Liver (tissue), 9 donors: ENCODE data around the gene GABBR2. TPM values are rescaled to one million over a fixed set of nuclear protein-coding genes. Genes with fewer than 3 reads are reported as not detected.

ENCODE experiments used
- DNase-seq: peaks from one replicate; pipeline ENCODE4 v3.0.0-alpha.2; 2017; ENCODE audit warnings: low spot score
- H3K27ac ChIP-seq, 2 donors: one replicate each; pipeline ENCODE4 v1.7.0; 2013; ENCODE audit warnings: inconsistent platforms in 2 of 2, low read length in 2 of 2, control low read depth in 1 of 2, low read depth in 1 of 2, mild to moderate bottlenecking in 1 of 2
- H3K27me3 ChIP-seq, 4 donors: one replicate each; pipeline versions ENCODE4 v1.6.1 to v1.7.0; 2013; ENCODE audit warnings: low read length in 3 of 4, inconsistent platforms in 1 of 4, mild to moderate bottlenecking in 1 of 4, moderate library complexity in 1 of 4; ENCODE audit not compliant: control insufficient read depth in 4 of 4, insufficient read depth in 4 of 4
- H3K36me3 ChIP-seq, 4 donors: one replicate each; pipeline versions ENCODE4 v1.6.1 to v1.7.0; 2013; ENCODE audit warnings: low read length in 3 of 4, mild to moderate bottlenecking in 3 of 4, low read depth in 1 of 4, moderate library complexity in 1 of 4; ENCODE audit not compliant: control insufficient read depth in 4 of 4, insufficient read depth in 3 of 4
- H3K4me1 ChIP-seq, 4 donors: one replicate each; pipeline versions ENCODE4 v1.6.1 to v1.7.0; 2013; ENCODE audit warnings: low read length in 3 of 4, mild to moderate bottlenecking in 3 of 4, moderate library complexity in 1 of 4; ENCODE audit not compliant: control insufficient read depth in 4 of 4, insufficient read depth in 4 of 4
- H3K4me3 ChIP-seq, 3 donors: one replicate each; pipeline versions ENCODE4 v1.6.1 to v1.7.0; 2013; ENCODE audit warnings: low read length in 3 of 3, control low read depth in 1 of 3, low read depth in 1 of 3, mild to moderate bottlenecking in 1 of 3
- H3K9ac ChIP-seq, 2 donors: one replicate each; pipeline ENCODE4 v1.7.0; 2013; ENCODE audit warnings: low read length in 2 of 2, mild to moderate bottlenecking in 2 of 2, moderate library complexity in 2 of 2, control low read depth in 1 of 2, low read depth in 1 of 2
- H3K9me3 ChIP-seq, 4 donors: one replicate each; pipeline versions ENCODE4 v1.6.1 to v1.7.0; 2013; ENCODE audit warnings: low read length in 3 of 4; ENCODE audit not compliant: control insufficient read depth in 4 of 4
- EGR1 ChIP-seq, 2 donors: IDR thresholded peaks; 2 replicates each; pipeline ENCODE4 v1.6.1; 2016 to 2018; ENCODE audit warnings: antibody characterized with exemption in 2 of 2, low read depth in 2 of 2
- FOXA2 ChIP-seq: IDR thresholded peaks from 2 replicates; pipeline ENCODE4 v1.6.1; 2016; ENCODE audit warnings: antibody characterized with exemption
- GABPA ChIP-seq, 2 donors: IDR thresholded peaks in 1 of 2; conservative IDR thresholded peaks in 1 of 2; 2 replicates each; pipeline ENCODE4 v1.6.1; 2016; ENCODE audit warnings: antibody characterized with exemption in 2 of 2, mild to moderate bottlenecking in 1 of 2, moderate library complexity in 1 of 2
- HNF4A ChIP-seq, 2 donors: conservative IDR thresholded peaks; 2 replicates each; pipeline ENCODE4 v1.6.1; 2016; ENCODE audit warnings: antibody characterized with exemption in 2 of 2, mild to moderate bottlenecking in 2 of 2
- JUND ChIP-seq, 2 donors: IDR thresholded peaks; 2 replicates each; pipeline ENCODE4 v1.6.1; 2016; ENCODE audit warnings: antibody characterized with exemption in 2 of 2
- NR2F2 ChIP-seq: IDR thresholded peaks from 2 replicates; pipeline ENCODE4 v1.6.1; 2016; ENCODE audit warnings: antibody characterized with exemption
- RAD21 ChIP-seq, 2 donors: IDR thresholded peaks; 2 replicates each; pipeline ENCODE4 v1.6.1; 2016; ENCODE audit warnings: antibody characterized with exemption in 2 of 2, mild to moderate bottlenecking in 2 of 2
- RXRA ChIP-seq, 2 donors: IDR thresholded peaks; 2 replicates each; pipeline ENCODE4 v1.6.1; 2017 to 2018; ENCODE audit warnings: antibody characterized with exemption in 2 of 2, mild to moderate bottlenecking in 1 of 2
- TAF1 ChIP-seq: conservative IDR thresholded peaks from 2 replicates; pipeline ENCODE4 v1.6.1; 2016; ENCODE audit warnings: antibody characterized with exemption, mild to moderate bottlenecking
- WGBS: extraction: QIAGEN DNeasy Blood & Tissue Kit; methylation state at CpG from one replicate; pipeline ENCODE4 v1.1.7; 2013; 5-methylcytosine and 5-hydroxymethylcytosine counted together
- polyA plus RNA-seq, 2 donors: library from polyadenylated mRNA; stranded (reverse) in 1 of 2; unstranded in 1 of 2; fragments of 200-250 nt in 1 of 2; fragments of >200 nt in 1 of 2; fragmentation: Nextera tagmentation in 1 of 2; extraction: Ambion mirVana in 1 of 2; gene quantifications; one replicate each; pipeline versions ENCODE4 v1.2.1 to v1.2.3, GENCODE V29; 2013 to 2015
- total RNA-seq, 2 donors: library from RNA; depleted of rRNA; stranded (reverse); fragments of >200 nt; gene quantifications; one replicate each; pipeline ENCODE4 v1.2.3, GENCODE V29; 2014
- TF ChIP-seq, protein P1 (sequence below): IDR thresholded peaks from 2 replicates; pipeline ENCODE4 v1.6.1; 2016; ENCODE audit warnings: antibody characterized with exemption, mild to moderate bottlenecking
- TF ChIP-seq, protein P2 (sequence below): IDR thresholded peaks from 2 replicates; pipeline ENCODE4 v1.6.1; 2016; ENCODE audit warnings: antibody characterized with exemption
- TF ChIP-seq, protein P3 (sequence below): IDR thresholded peaks from 2 replicates; pipeline ENCODE4 v1.6.1; 2016; ENCODE audit warnings: antibody characterized with exemption
- donor health status: healthy.
- donor health status: healthy.
- donor health status: healthy.
- donor health status: healthy.
- donor health status: healthy.

The GABBR2 gene
- total and polyA plus RNA-seq, 4 donors, result 0.03 to 0.23 (median 0.08) TPM; not detected in 1

DNA sequence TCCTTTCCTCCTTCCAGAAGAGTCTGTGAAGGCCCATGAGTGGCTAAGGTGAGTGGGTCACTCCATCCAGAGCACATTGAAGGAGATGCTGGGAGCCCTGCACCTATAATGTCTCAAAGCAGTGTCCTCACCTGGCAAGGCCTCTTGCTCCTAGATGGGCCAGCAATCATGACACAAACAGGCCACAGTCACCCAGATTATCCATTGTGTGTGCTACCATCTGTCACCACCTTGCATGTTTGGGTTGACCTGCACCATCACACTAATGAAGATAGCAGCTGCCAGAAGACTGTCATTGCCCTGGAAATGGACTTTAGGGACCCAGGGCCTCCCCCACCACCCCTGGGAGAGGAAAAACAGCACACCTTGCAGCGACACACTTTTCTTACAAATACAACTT lies 69.6 kb downstream of the GABBR2 start (continued):
- TF ChIP-seq, protein P1, sequence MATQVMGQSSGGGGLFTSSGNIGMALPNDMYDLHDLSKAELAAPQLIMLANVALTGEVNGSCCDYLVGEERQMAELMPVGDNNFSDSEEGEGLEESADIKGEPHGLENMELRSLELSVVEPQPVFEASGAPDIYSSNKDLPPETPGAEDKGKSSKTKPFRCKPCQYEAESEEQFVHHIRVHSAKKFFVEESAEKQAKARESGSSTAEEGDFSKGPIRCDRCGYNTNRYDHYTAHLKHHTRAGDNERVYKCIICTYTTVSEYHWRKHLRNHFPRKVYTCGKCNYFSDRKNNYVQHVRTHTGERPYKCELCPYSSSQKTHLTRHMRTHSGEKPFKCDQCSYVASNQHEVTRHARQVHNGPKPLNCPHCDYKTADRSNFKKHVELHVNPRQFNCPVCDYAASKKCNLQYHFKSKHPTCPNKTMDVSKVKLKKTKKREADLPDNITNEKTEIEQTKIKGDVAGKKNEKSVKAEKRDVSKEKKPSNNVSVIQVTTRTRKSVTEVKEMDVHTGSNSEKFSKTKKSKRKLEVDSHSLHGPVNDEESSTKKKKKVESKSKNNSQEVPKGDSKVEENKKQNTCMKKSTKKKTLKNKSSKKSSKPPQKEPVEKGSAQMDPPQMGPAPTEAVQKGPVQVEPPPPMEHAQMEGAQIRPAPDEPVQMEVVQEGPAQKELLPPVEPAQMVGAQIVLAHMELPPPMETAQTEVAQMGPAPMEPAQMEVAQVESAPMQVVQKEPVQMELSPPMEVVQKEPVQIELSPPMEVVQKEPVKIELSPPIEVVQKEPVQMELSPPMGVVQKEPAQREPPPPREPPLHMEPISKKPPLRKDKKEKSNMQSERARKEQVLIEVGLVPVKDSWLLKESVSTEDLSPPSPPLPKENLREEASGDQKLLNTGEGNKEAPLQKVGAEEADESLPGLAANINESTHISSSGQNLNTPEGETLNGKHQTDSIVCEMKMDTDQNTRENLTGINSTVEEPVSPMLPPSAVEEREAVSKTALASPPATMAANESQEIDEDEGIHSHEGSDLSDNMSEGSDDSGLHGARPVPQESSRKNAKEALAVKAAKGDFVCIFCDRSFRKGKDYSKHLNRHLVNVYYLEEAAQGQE, result no peak

DNA sequence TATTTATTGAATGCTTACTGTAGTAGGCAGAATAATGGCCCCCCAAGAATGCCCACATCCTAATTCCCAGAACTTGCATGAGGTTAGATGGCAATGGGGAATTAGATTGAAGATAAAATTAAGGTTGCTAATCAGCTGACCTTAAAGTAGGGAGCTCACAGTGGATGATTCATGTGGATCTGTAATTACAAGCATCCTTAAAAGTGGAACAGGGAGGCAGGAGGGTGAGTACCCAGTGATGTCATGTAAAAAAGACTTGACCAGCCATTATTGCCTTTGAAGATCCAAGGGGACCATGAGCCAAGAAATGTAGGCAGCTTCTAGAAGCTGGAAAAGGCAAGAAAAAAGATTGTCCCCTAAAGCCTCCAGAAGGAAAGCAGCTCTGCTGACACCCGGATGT lies 71.4 kb downstream of the GABBR2 start:
- WGBS, result 85% methylated on average over 1 of the region's 1 CpG
- no peak overlapping the region for H3K27ac ChIP-seq

More for the DNA sequence above, 71.4 kb downstream of the GABBR2 start:
- Histone ChIP-seq H3K9me3 (no peaks in the 10 kb centered on the region), H3K9ac (no peak overlapping the region), H3K27me3 (no peaks in the 10 kb centered on the region), H3K36me3 (no peaks in the 10 kb centered on the region), H3K4me3 (no peak overlapping the region), H3K4me1 (no peaks in the 10 kb centered on the region)
- no peak for TF ChIP-seq JUND (IDR thresholded peaks at IDR 0.05)
- TF ChIP-seq, protein P2, sequence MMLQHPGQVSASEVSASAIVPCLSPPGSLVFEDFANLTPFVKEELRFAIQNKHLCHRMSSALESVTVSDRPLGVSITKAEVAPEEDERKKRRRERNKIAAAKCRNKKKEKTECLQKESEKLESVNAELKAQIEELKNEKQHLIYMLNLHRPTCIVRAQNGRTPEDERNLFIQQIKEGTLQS, result no peak
- TF ChIP-seq, protein P3, sequence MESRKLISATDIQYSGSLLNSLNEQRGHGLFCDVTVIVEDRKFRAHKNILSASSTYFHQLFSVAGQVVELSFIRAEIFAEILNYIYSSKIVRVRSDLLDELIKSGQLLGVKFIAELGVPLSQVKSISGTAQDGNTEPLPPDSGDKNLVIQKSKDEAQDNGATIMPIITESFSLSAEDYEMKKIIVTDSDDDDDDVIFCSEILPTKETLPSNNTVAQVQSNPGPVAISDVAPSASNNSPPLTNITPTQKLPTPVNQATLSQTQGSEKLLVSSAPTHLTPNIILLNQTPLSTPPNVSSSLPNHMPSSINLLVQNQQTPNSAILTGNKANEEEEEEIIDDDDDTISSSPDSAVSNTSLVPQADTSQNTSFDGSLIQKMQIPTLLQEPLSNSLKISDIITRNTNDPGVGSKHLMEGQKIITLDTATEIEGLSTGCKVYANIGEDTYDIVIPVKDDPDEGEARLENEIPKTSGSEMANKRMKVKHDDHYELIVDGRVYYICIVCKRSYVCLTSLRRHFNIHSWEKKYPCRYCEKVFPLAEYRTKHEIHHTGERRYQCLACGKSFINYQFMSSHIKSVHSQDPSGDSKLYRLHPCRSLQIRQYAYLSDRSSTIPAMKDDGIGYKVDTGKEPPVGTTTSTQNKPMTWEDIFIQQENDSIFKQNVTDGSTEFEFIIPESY, result no peak
- no peak for TF ChIP-seq TAF1
- no peak for TF ChIP-seq NR2F2
- TF ChIP-seq GABPA (IDR thresholded peaks at IDR 0.05 in 1 of 2, conservative IDR thresholded peaks at IDR 0.05 in 1 of 2), result no peak
- TF ChIP-seq, protein P1, result no peak
- TF ChIP-seq HNF4A (conservative IDR thresholded peaks at IDR 0.05), result no peak
- TF ChIP-seq FOXA2, result no peak
- no peak for TF ChIP-seq EGR1 (IDR thresholded peaks at IDR 0.05; ENCODE audit: low read depth in 2 of 2)
- no peak for TF ChIP-seq RXRA (IDR thresholded peaks at IDR 0.05)
- no peak for TF ChIP-seq RAD21 (IDR thresholded peaks at IDR 0.05)
- DNase-seq, result no peak
